ENCODE measurements around the gene ZNF595. TPM values are rescaled to one million over a fixed set of nuclear protein-coding genes. Genes with fewer than 3 reads are reported as not detected.

The ZNF595 gene
- total RNA-seq, 1 donor from 2014 or later, result 16.2 TPM

Other genes starting within 250 kb of the ZNF595 start
- 5.2 TPM for gene ZNF718, start 71.2 kb downstream of the ZNF595 start, total RNA-seq